GM23338 (cell line): ENCODE measurements around the gene C1QTNF7. TPM values are rescaled to one million over a fixed set of nuclear protein-coding genes. Genes with fewer than 3 reads are reported as not detected.

ENCODE experiments used
- ATAC-seq: fragments of 200-7000 bp; cut with Tn5 transposase; 3 replicates; pipeline ENCODE4 v1.9.1; 2020
- DNase-seq: peaks from one replicate; pipeline ENCODE4 v3.0.0-alpha.2; 2015; ENCODE audit warnings: low spot score
- H2AFZ ChIP-seq: fragments of 200-600 bp; sonication (generic); 2 replicates; pipeline ENCODE4 v1.8.0; 2016; ENCODE audit warnings: antibody characterized with exemption, mild to moderate bottlenecking, moderate library complexity
- H3F3A ChIP-seq: fragments of 200-600 bp; sonication (generic); replicated peaks from 2 replicates; pipeline ENCODE4 v1.8.0; 2017; ENCODE audit warnings: antibody characterized with exemption, mixed run types, low read depth
- H3K27ac ChIP-seq: fragments of 200-600 bp; sonication (generic); 2 replicates; pipeline ENCODE4 v1.6.1; 2016; ENCODE audit warnings: low read depth
- H3K27me3 ChIP-seq: fragments of 200-600 bp; sonication (generic); 2 replicates; pipeline ENCODE4 v1.8.0; 2016; ENCODE audit warnings: mild to moderate bottlenecking, mixed run types, moderate library complexity; ENCODE audit not compliant: insufficient read depth
- H3K36me3 ChIP-seq: fragments of 200-600 bp; sonication (generic); 2 replicates; pipeline ENCODE4 v1.8.0; 2016; ENCODE audit warnings: mild to moderate bottlenecking; ENCODE audit not compliant: insufficient read depth
- H3K4me1 ChIP-seq: fragments of 200-600 bp; sonication (generic); 2 replicates; pipeline ENCODE4 v1.8.0; 2016; ENCODE audit warnings: mild to moderate bottlenecking, moderate library complexity; ENCODE audit not compliant: insufficient read depth
- H3K4me2 ChIP-seq: fragments of 200-600 bp; sonication (generic); 2 replicates; pipeline ENCODE4 v1.7.1; 2017; ENCODE audit warnings: mixed run types
- H3K4me3 ChIP-seq: fragments of 200-600 bp; sonication (generic); 2 replicates; pipeline ENCODE4 v1.6.1; 2016; ENCODE audit warnings: mixed run types
- H3K79me2 ChIP-seq: fragments of 200-600 bp; sonication (generic); replicated peaks from 2 replicates; pipeline ENCODE4 v1.8.0; 2017; ENCODE audit warnings: mild to moderate bottlenecking; ENCODE audit not compliant: insufficient read depth
- H3K9me2 ChIP-seq: fragments of 200-600 bp; sonication (generic); 2 replicates; pipeline ENCODE4 v1.8.0; 2017; ENCODE audit not compliant: insufficient read depth
- H4K20me1 ChIP-seq: fragments of 200-600 bp; sonication (generic); replicated peaks from 2 replicates; pipeline ENCODE4 v1.8.0; 2017; ENCODE audit warnings: mild to moderate bottlenecking; ENCODE audit not compliant: insufficient read depth
- H3K27ac Mint-ChIP-seq: 2 replicates; pipeline ENCODE4 v1.8.0; 2020; ENCODE audit warnings: inconsistent platforms, mild to moderate bottlenecking, moderate library complexity, mixed read lengths
- H3K27me3 Mint-ChIP-seq: 3 replicates; pipeline ENCODE4 v1.8.0; 2022; ENCODE audit warnings: low read depth, mild to moderate bottlenecking, moderate library complexity, mixed read lengths, inconsistent platforms; ENCODE audit not compliant: insufficient read depth, poor library complexity
- H3K36me3 Mint-ChIP-seq: 3 replicates; pipeline ENCODE4 v1.8.0; 2021; ENCODE audit warnings: low read depth, mild to moderate bottlenecking, inconsistent platforms, moderate library complexity, mixed read lengths
- H3K4me1 Mint-ChIP-seq: 3 replicates; pipeline ENCODE4 v1.8.0; 2020; ENCODE audit warnings: mild to moderate bottlenecking, inconsistent platforms, mixed read lengths
- H3K4me3 Mint-ChIP-seq: 3 replicates; pipeline ENCODE4 v1.8.0; 2021; ENCODE audit warnings: moderate library complexity, mild to moderate bottlenecking, inconsistent platforms, mixed read lengths
- H3K9me3 Mint-ChIP-seq: 3 replicates; pipeline ENCODE4 v1.8.0; 2020; ENCODE audit warnings: moderate library complexity, mild to moderate bottlenecking, inconsistent platforms, mixed read lengths
- CREB1 ChIP-seq: fragments of 250-450 bp; sonication (Bioruptor Pico); IDR thresholded peaks from 2 replicates; pipeline ENCODE4 v1.5.0; 2020; ENCODE audit warnings: low read depth, mild to moderate bottlenecking, moderate library complexity
- CTCF ChIP-seq, 2 experiments: fragments of 200-600 bp in 1 of 2; sonication (generic) in 1 of 2; conservative IDR thresholded peaks; 2 replicates each; pipeline versions ENCODE4 v1.5.1 to v1.6.1; 2016 to 2017; ENCODE audit warnings: antibody characterized with exemption in 2 of 2, low read depth in 2 of 2, mild to moderate bottlenecking in 2 of 2, moderate library complexity in 1 of 2
- ETS1 ChIP-seq: IDR thresholded peaks from 2 replicates; pipeline ENCODE4 v1.6.1; 2016; ENCODE audit warnings: antibody characterized with exemption
- EZH2 ChIP-seq: fragments of 200-600 bp; sonication (generic); IDR thresholded peaks from one replicate; pipeline ENCODE4 v1.8.0; 2017; ENCODE audit warnings: antibody characterized with exemption, mild to moderate bottlenecking, low read depth; ENCODE audit not compliant: unreplicated experiment
- EZH2phosphoT487 ChIP-seq: fragments of 200-600 bp; sonication (generic); IDR thresholded peaks from one replicate; pipeline ENCODE4 v1.8.1; 2018; ENCODE audit warnings: antibody characterized with exemption; ENCODE audit not compliant: unreplicated experiment
- JUNB ChIP-seq: IDR thresholded peaks from one replicate; pipeline ENCODE4 v1.6.1; 2016; ENCODE audit warnings: antibody characterized with exemption; ENCODE audit not compliant: unreplicated experiment
- NANOG ChIP-seq: IDR thresholded peaks from 2 replicates; pipeline ENCODE4 v1.6.1; 2016; ENCODE audit warnings: antibody characterized with exemption, borderline replicate concordance
- POLR2AphosphoS5 ChIP-seq: IDR thresholded peaks from 2 replicates; pipeline ENCODE4 v1.6.1; 2016; ENCODE audit warnings: antibody characterized with exemption, low read depth
- REST ChIP-seq: IDR thresholded peaks from one replicate; pipeline ENCODE4 v1.6.1; 2018; ENCODE audit warnings: antibody characterized with exemption; ENCODE audit not compliant: unreplicated experiment
- STAT1 ChIP-seq: IDR thresholded peaks from one replicate; pipeline ENCODE4 v1.6.1; 2016; ENCODE audit warnings: antibody characterized with exemption; ENCODE audit not compliant: unreplicated experiment
- ZNF114 ChIP-seq: fragments of 250-450 bp; sonication (Bioruptor Pico); IDR thresholded peaks from 2 replicates; pipeline ENCODE4 v1.5.0; 2020; ENCODE audit warnings: mild to moderate bottlenecking, moderate library complexity
- ZNF331 ChIP-seq: fragments of 250-450 bp; sonication (Bioruptor Pico); IDR thresholded peaks from 2 replicates; pipeline ENCODE4 v1.5.0; 2020; ENCODE audit warnings: low read depth, mild to moderate bottlenecking, moderate library complexity
- polyA plus RNA-seq: library from polyadenylated mRNA; unstranded; fragments of >200 nt; fragmentation: Nextera tagmentation; extraction: Ambion mirVana; gene quantifications from 2 replicates; pipeline ENCODE4 v1.2.1, GENCODE V29; 2016
- total RNA-seq: library from RNA; depleted of rRNA; stranded (reverse); fragments of >200 nt; shearing (Covaris generic); gene quantifications from 2 replicates; pipeline ENCODE4 v1.2.3, GENCODE V29; 2014
- TF ChIP-seq, protein P1 (sequence below): fragments of 250-450 bp; sonication (Bioruptor Pico); IDR thresholded peaks from 2 replicates; pipeline ENCODE4 v1.5.0; 2020; ENCODE audit warnings: mild to moderate bottlenecking, moderate library complexity

The C1QTNF7 gene
- total and polyA plus RNA-seq, 2 experiments from 2014 or later = not detected

DNA sequence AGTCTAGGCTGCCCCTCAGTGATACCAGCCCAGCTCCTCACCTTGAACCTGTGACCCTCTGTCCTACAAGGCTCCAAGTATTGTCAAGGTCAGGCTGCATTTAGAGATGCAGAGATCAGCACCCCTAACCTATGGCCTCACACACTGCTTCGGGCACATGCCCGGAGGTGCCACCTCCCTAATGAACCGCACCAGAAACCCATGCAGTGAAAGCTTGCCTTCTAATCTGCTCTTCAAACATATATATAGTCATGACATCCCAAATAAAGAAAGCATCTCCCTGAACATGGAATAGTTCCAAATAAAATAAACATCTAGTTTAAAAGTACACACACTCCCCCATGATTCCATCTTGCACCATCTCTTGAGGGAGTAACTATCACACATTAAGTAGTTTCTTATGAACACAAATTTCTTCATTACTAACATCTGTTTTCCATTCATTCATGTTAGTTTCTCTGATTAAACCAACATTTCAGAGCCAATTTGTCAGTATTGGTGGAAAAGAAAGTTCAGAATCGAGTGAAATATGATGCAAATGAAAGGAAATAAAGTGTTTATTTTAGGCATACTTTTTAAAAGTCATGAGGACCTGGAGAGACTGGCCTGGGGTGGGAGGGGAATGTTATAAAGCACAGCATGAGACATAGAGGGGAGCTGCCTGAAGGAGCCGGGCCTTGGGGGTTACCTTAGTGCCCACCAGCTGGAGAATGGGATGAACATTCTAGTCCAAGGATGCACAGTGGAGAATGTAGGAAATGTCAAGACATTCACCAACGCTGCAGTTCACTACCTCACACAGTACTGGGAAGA lies 61.0 kb downstream of the C1QTNF7 start:
- H3F3A ChIP-seq = no peaks in the 10 kb centered on the region
- peaks cover 31% of the 10 kb centered on the region for H3K36me3 Mint-ChIP-seq
- ATAC-seq (no peak), DNase-seq (no peak)
- H3K4me2 ChIP-seq = no peak overlapping the region
- 0 out of 2 replicates have a peak, but pooled peaks cover 3% of the 10 kb centered on the region for H3K79me2 ChIP-seq
- no peaks in the 10 kb centered on the region for H3K4me1 Mint-ChIP-seq
- no peaks in the 10 kb centered on the region; the same call in 1 of the 2 replicates for H3K4me1 ChIP-seq
- H3K4me3 Mint-ChIP-seq = no peak overlapping the region
- no peaks in the 10 kb centered on the region for H3K36me3 ChIP-seq
- no peak overlapping the region for H3K27ac ChIP-seq
- H3K27ac Mint-ChIP-seq = no peak overlapping the region
- H3K4me3 ChIP-seq = no peak overlapping the region
- peaks cover 6% of the 10 kb centered on the region; the same call in 2 of the 3 replicates for H3K9me3 Mint-ChIP-seq
- H3K27me3 ChIP-seq = no peaks in the 10 kb centered on the region
- no peak for TF ChIP-seq CTCF (conservative IDR thresholded peaks at IDR 0.05; ENCODE audit: low read depth in 2 of 2)
- no peak for TF ChIP-seq EZH2
- no peak for TF ChIP-seq EZH2phosphoT487
- no peak for TF ChIP-seq ZNF331
- TF ChIP-seq NANOG = no peak
- TF ChIP-seq STAT1 = no peak
- TF ChIP-seq ETS1 = no peak
- no peak for TF ChIP-seq CREB1 (CRISPR knock-in tag)
- TF ChIP-seq, protein P1, sequence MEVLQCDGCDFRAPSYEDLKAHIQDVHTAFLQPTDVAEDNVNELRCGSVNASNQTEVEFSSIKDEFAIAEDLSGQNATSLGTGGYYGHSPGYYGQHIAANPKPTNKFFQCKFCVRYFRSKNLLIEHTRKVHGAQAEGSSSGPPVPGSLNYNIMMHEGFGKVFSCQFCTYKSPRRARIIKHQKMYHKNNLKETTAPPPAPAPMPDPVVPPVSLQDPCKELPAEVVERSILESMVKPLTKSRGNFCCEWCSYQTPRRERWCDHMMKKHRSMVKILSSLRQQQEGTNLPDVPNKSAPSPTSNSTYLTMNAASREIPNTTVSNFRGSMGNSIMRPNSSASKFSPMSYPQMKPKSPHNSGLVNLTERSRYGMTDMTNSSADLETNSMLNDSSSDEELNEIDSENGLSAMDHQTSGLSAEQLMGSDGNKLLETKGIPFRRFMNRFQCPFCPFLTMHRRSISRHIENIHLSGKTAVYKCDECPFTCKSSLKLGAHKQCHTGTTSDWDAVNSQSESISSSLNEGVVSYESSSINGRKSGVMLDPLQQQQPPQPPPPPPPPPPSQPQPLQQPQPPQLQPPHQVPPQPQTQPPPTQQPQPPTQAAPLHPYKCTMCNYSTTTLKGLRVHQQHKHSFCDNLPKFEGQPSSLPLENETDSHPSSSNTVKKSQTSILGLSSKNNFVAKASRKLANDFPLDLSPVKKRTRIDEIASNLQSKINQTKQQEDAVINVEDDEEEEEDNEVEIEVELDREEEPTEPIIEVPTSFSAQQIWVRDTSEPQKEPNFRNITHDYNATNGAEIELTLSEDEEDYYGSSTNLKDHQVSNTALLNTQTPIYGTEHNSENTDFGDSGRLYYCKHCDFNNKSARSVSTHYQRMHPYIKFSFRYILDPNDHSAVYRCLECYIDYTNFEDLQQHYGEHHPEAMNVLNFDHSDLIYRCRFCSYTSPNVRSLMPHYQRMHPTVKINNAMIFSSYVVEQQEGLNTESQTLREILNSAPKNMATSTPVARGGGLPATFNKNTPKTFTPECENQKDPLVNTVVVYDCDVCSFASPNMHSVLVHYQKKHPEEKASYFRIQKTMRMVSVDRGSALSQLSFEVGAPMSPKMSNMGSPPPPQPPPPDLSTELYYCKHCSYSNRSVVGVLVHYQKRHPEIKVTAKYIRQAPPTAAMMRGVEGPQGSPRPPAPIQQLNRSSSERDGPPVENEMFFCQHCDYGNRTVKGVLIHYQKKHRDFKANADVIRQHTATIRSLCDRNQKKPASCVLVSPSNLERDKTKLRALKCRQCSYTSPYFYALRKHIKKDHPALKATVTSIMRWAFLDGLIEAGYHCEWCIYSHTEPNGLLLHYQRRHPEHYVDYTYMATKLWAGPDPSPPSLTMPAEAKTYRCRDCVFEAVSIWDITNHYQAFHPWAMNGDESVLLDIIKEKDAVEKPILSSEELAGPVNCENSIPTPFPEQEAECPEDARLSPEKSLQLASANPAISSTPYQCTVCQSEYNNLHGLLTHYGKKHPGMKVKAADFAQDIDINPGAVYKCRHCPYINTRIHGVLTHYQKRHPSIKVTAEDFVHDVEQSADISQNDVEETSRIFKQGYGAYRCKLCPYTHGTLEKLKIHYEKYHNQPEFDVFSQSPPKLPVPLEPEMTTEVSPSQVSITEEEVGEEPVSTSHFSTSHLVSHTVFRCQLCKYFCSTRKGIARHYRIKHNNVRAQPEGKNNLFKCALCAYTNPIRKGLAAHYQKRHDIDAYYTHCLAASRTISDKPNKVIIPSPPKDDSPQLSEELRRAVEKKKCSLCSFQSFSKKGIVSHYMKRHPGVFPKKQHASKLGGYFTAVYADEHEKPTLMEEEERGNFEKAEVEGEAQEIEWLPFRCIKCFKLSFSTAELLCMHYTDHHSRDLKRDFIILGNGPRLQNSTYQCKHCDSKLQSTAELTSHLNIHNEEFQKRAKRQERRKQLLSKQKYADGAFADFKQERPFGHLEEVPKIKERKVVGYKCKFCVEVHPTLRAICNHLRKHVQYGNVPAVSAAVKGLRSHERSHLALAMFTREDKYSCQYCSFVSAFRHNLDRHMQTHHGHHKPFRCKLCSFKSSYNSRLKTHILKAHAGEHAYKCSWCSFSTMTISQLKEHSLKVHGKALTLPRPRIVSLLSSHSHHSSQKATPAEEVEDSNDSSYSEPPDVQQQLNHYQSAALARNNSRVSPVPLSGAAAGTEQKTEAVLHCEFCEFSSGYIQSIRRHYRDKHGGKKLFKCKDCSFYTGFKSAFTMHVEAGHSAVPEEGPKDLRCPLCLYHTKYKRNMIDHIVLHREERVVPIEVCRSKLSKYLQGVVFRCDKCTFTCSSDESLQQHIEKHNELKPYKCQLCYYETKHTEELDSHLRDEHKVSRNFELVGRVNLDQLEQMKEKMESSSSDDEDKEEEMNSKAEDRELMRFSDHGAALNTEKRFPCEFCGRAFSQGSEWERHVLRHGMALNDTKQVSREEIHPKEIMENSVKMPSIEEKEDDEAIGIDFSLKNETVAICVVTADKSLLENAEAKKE (CRISPR knock-in tag) = no peak
- no peak for TF ChIP-seq JUNB
- no peak for TF ChIP-seq ZNF114 (CRISPR knock-in tag)
- TF ChIP-seq REST = no peak
- TF ChIP-seq POLR2AphosphoS5 = no peak
- H3K27me3 Mint-ChIP-seq = no peaks in the 10 kb centered on the region
- 0 out of 2 replicates have a peak, but pooled peaks cover 4% of the 10 kb centered on the region for H3K9me2 ChIP-seq
- H4K20me1 ChIP-seq = no peaks in the 10 kb centered on the region
- H2AFZ ChIP-seq = no peak overlapping the region
